Vein endothelial cell (primary cell): ENCODE results near the gene TRIM28. TPM values are rescaled to one million over a fixed set of nuclear protein-coding genes. Genes with fewer than 3 reads are reported as not detected.
A peak's percentile ranks its signal among the peaks of the same experiment; 100 is the strongest.

Experiments used
- small RNA-seq: library from RNA; depleted of rRNA; stranded (forward); fragments of <200 nt; gene quantifications from one replicate; pipeline ENCODE3, GENCODE V24; 2012
- total RNA-seq: library from RNA; depleted of rRNA; stranded (reverse); fragments of >200 nt; gene quantifications from 2 replicates; pipeline ENCODE4 v1.2.3, GENCODE V29; 2012

Gene TRIM28
- 350 and 379 TPM in 2 replicates for total RNA-seq

DNA sequence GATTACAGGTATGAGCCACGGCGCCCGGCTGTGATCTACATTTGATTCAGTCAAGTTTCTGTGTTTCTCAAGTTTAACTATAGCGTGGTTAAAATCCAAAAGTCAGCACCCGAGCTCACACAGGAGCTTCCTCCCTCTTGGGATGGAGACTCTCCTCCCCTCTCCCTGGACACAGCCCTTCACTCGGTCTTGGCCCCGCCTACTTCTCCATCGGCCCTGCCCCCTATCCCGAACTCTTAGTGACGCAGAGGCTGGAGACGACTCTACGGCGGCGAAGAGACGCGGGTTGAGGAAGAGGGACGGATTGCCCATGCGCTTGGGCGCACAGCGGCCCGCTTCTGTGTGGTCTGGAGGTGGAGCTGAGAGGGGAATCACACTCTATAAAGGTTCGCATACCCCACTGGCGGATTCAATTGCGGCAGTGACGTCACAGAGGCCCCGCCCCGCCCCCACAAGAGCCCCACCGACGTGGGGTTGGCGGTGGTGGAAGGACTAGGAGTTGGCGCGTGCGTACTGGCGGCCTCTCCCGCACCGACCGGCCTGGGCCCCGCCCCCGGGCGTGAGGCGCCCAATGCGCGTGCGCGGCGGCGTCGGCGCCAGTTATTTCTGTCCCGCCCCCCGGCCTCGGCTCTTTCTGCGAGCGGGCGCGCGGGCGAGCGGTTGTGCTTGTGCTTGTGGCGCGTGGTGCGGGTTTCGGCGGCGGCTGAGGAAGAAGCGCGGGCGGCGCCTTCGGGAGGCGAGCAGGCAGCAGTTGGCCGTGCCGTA, at the start of gene TRIM28:
Gene TRIM28, plus strand, starts transcription at position 239 of the 765 bp plus-strand sequence. CDS start 694 bp downstream, outside the sequence.

DNA sequence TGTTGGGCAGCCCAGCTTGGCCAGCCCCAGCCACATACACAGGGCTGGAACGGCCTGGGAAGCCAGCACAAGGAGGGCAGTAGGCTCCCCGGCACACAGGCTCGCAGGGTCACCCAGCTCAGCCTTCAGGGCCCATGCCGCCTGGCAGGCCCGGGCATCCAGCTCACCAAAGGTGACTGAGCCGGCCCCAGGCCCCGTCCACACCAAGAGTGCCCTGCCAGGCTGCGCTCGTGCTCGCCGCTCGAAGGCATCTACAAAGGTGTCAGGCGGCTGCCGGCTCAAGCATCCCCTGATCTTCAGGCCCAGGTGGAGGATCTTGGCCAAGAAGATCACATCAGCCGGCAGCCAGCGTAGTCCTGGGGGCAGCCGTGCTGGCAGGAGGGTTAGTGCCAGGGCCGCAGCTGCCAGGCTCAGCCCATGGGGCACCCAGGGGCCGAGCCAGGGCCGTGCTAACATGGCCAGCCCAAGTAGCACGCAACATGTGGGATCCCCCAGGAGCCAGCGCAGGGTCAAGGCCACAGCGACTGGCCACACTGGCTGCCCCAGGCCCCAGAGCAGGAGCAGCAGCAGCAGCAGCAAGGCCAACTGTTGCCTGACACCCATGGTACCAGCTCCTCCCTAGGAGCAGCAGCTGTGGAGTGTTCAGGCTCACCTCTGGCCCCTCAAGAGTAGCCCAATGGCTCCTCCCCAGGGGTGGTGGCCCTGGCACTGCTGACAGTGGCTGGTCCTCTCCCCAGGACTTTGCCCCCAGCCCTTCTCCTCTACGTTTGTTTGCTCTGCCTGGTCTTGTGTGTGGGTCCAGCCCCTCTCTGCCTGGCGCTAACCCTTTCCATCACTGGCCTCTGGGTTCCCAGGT, 32.3 kb upstream of the TRIM28 start, which contains the start of gene SLC27A5:
Gene SLC27A5, minus strand, starts transcription at position 640 of the 856 bp plus-strand sequence. Its CDS starts 37 bp downstream, at position 603.

DNA sequence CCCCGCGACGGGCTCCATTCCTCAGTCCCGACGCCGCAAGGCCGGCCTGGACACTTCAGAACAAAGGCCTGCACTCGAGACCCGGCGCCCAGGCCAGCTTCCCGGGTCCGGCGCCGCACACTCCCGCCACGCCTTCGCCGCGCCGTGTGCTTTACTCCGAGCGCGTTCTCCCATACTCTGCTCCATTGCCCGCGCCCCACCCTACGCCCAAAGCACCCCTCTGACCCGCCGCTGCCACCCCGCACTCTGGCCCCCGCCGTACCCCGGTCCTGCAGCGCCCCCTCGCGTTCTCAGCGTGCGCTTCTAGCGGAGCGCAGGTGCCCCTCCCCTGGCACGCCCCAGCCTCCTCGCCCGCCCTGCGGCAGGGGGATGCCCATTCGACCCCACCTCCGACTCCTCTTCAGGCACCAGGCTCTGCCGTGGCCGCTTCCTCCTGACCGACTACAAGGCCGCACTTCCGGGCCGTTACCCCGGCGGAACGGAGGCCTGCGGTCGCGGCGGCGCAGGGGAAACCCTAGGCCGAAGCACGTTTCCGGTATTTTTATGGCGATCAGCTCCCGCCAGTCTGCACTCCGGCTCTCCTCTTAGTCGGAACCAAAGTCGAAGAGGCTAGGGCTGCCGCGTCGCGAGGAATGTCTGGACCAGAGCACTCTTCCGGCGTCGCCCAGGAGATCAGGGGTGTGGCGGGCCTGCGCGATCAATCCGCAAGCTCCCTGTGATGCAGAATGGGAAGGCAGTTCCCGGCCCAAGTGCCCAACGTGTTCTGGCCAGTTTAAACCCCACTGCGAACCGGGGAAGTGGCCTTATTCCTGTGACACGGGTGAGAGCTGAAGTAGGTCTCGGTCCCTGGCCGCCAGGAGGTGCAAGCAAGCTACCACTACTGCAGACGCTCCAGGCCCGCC, 24.3 kb upstream of the TRIM28 start, which contains the start of gene ZBTB45:
Gene ZBTB45, minus strand, starts transcription at position 456 of the 902 bp plus-strand sequence. CDS start 2,137 bp downstream, outside the sequence.

DNA sequence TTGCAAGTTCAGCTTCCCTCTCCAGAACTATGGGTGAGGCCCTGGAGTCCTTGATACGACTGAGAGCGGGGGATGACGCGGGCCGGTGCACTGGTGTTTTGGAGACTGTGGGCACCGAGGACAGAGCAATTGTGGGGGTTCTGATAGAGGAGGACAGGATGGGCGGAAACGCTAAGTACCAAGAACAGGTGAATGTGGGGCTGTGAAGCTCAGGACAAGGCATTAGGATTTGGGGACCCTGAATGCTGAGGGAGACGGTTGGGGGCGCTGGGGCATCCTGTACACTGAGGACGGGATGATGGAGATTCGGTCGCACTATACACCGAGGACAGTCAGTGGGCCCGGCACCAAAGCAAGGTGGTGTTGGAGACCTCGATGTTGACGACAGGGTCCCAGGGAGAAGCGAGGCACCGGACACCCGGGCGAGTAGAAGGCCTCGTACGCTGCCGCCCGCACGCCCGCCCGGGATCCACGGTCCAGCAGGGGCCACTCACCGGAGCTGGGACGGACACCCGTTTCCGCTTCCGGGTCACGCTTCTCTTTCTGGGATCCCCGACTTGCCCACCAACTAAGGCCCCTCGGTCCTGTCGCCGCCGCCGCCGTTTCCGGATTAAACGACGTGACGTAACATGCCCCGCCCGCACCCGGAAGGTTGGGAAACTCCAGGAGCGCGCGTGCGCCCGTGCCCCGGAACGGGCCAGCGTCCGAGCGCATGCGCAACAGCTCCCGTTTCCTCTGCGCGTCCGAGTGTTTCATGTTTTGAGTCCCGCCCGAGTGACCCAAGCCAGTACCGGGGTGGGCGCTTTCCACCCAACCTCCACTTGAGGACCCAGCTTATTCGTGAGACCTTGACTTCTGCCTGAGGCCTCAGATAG, 10.9 kb downstream of the TRIM28 start, which contains the start of gene CHMP2A:
Gene CHMP2A, minus strand, starts transcription at position 612 of the 875 bp plus-strand sequence. CDS start 893 bp downstream, outside the sequence.

DNA sequence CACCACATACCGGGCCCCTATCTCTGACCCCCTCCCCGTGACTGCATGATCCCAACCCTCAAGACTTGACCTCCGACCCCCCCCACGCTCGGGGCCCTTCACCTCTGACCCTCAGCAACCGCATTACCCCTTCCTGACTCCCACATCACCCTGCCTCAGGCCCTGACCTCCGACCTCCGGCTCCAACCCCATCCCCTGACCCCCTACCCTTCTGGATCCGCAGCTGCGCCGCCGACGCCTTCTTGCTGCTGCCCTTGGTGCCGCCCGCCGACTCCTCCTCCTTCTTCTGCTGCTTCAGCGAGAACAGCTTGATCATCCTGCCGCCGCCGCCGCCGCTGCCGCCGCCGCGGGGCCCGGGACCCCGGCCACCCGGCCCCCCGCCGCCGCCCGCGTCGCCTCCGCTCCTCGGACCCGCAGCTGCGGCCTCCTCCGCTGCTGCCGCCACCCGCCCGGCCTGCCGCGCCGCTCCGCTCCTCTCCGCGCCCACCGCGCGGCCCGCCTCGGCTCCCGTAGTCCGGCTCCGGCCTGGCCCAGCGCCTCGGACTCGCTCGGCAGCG, 14.3 kb downstream of the TRIM28 start, which contains the start of gene UBE2M:
Gene UBE2M, minus strand, starts transcription at position 546 of the 557 bp plus-strand sequence. Its CDS starts 230 bp downstream, at position 316.

DNA sequence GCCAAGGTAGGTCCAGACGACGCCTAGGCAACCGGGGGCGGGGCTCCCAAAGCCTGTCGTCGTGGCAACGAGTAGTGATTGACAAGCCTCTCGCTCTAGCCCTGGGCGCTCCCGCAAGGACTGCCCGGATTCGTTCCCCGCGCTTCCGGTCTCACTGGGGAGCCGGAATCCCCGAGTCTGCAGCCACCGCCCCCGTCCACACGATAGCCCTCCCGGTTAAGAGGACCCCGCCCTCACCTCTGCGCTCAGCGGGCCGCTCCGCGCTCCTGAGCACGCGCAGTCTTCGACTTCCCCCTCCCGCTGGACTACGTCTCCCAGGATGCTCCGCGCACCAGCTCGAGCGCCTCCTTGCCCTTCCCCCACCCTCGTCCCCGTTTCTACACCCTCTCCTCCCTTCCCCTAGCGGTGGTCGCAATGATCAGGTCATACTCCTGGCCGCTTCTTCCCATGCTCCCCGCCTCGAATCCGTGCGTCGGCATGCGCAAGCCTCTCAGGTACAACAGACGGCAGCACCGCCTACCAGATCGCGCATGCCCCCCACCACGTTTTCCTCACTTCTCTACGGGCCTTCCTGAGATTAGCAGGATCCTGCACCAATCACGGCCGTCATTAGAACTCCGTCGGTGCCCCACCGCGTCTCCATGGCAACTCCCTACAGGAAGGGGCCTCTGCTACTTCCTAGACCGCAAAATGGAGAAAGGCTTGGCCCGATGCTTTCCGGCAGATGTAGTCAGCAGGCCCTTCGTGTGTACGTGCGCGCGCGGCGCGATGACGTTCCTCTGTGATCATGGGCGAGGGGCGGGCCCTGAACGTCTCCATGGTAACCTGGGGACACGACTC, 29.2 kb downstream of the TRIM28 start, which contains the start of gene MZF1:
Gene MZF1, minus strand, starts transcription at position 518 of the 840 bp plus-strand sequence. CDS start 1,946 bp downstream, outside the sequence.

Small RNA genes within 50 kb of the gene (small RNA-seq; reads per million reads assigned to genes)
- gene MIR6807 (0.74 reads per million, percentile 47 among the genes with 10 or more reads in this experiment), gene RN7SL525P (not detected)

Other genes starting within 250 kb of the TRIM28 start
- 21.6 and 25.9 TPM in 2 replicates for gene ERVK3-1, start 238.7 kb upstream of the TRIM28 start, total RNA-seq
- gene ZSCAN22, start 217.1 kb upstream of the TRIM28 start, total RNA-seq: 3.9 and 4.6 TPM in 2 replicates
- gene A1BG, start 190.6 kb upstream of the TRIM28 start, total RNA-seq: 0.33 and 4.0 TPM in 2 replicates
- 0.76 and 0.98 TPM in 2 replicates for gene ZNF497, start 181.3 kb upstream of the TRIM28 start, total RNA-seq
- 2.3 and 2.5 TPM in 2 replicates for gene ZNF837, start 163.0 kb upstream of the TRIM28 start, total RNA-seq
- gene RPS5, start 156.8 kb upstream of the TRIM28 start, total RNA-seq: 1,488 and 1,703 TPM in 2 replicates
- 0.33 and 0.67 TPM in 2 replicates for gene RNF225, start 148.4 kb upstream of the TRIM28 start, total RNA-seq
- 10.2 and 11.1 TPM in 2 replicates for gene ZNF584, start 135.4 kb upstream of the TRIM28 start, total RNA-seq
- gene ZNF132, start 103.9 kb upstream of the TRIM28 start, total RNA-seq: 7.3 and 7.5 TPM in 2 replicates
- gene ZNF324B, start 92.4 kb upstream of the TRIM28 start, total RNA-seq: 8.5 and 12.2 TPM in 2 replicates
- 17.6 and 20.6 TPM in 2 replicates for gene ZNF324, start 77.0 kb upstream of the TRIM28 start, total RNA-seq
- gene ZNF446, start 67.7 kb upstream of the TRIM28 start, total RNA-seq: 8.6 and 10.1 TPM in 2 replicates
- gene SLC27A5, start 32.1 kb upstream of the TRIM28 start, total RNA-seq: 5.2 and 6.5 TPM in 2 replicates
- 9.6 and 12.4 TPM in 2 replicates for gene ZBTB45, start 24.3 kb upstream of the TRIM28 start, total RNA-seq
- 74.3 and 84.6 TPM in 2 replicates for gene CHMP2A, start 11.0 kb downstream of the TRIM28 start, total RNA-seq
- 93.2 and 104 TPM in 2 replicates for gene UBE2M, start 14.5 kb downstream of the TRIM28 start, total RNA-seq
- gene MZF1, start 29.3 kb downstream of the TRIM28 start, total RNA-seq: 17.4 and 19.6 TPM in 2 replicates